ENCODE data around the gene RAB30. TPM values are rescaled to one million over a fixed set of nuclear protein-coding genes. Genes with fewer than 3 reads are reported as not detected.

RAB30 gene
- polyA plus RNA-seq, 1 donor from 2014 or later, result 36.4 TPM

DNA sequence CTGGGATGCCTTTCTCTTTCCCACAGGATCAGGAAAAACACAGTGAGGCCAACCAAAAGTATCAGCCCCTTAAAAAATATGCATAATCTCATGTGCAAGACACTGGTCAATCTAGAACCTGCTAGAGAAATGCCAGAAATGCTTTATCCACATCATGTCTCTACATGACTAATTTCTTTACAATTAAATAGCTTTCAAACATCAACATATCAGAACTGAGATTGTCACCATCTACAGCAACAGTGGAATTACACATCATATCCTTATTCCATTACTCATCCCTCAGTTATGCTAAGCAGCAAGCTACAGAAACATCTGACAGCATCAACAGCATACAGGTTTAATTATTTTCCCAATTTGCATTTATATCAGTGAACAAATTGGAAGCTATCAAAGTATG, 91.4 kb downstream of the RAB30 start:
- no peak overlapping the region for H3K4me3 ChIP-seq (ENCODE audit: low read length)
- no peaks in the 10 kb centered on the region for H3K79me2 ChIP-seq (replicated peaks; ENCODE audit: insufficient read depth, low read length)
- H3K27me3 ChIP-seq (ENCODE audit: insufficient read depth, low read depth, low read length), result no peaks in the 10 kb centered on the region
- no peaks in the 10 kb centered on the region for H3F3A ChIP-seq (ENCODE audit: insufficient read depth, low read length, poor library complexity, severe bottlenecking)
- no peaks in the 10 kb centered on the region for H3K9me3 ChIP-seq (ENCODE audit: low read length)
- no peaks in the 10 kb centered on the region for H4K20me1 ChIP-seq (ENCODE audit: insufficient read depth)
- H3K4me2 ChIP-seq (ENCODE audit: low read length), result no peak overlapping the region
- no peak overlapping the region for H3K27ac ChIP-seq (ENCODE audit: low read length)
- no peak for TF ChIP-seq EZH2 (IDR thresholded peaks at IDR 0.05; ENCODE audit: borderline replicate concordance, insufficient read depth, low read length, poor library complexity, severe bottlenecking)
- no peak for TF ChIP-seq EP300 (conservative IDR thresholded peaks at IDR 0.05; ENCODE audit: poor library complexity, severe bottlenecking)
- TF ChIP-seq RAD21 (conservative IDR thresholded peaks at IDR 0.05), result no peak
- TF ChIP-seq POLR2AphosphoS5 (IDR thresholded peaks at IDR 0.05), result no peak
- no peak overlapping the region for H2AFZ ChIP-seq (ENCODE audit: low read depth, low read length)
- no peaks in the 10 kb centered on the region for H3K9me2 ChIP-seq (ENCODE audit: insufficient read depth, low read length)
- peaks cover 9% of the 10 kb centered on the region for H3K36me3 ChIP-seq (ENCODE audit: insufficient read depth, low read length)
- no peak overlapping the region for H3K9ac ChIP-seq (ENCODE audit: low read length)

DNA sequence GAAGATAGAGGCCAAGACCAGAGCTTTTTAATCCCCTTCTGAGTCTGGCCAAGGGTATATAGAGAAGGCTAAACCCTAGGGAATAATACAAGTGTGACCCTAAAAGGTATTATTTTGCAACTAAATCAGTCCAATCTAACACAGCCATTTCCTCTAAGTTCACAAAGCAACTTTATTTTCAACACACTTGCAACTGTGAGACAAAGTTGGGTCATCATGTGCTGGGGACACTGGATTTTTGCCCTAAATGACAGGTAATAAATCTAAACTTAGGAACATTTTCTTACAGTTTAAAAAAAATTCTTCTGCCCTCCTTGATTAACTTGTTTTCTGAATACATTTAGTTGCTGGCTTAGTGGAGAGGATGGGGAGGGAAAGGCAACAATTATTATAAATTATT, 91.9 kb downstream of the RAB30 start:
- H3K27ac ChIP-seq (ENCODE audit: low read length), result no peak overlapping the region

More for the DNA sequence above, 91.9 kb downstream of the RAB30 start:
- Histone ChIP-seq H2AFZ (ENCODE audit: low read depth, low read length) (no peak overlapping the region), H3K36me3 (ENCODE audit: insufficient read depth, low read length) (peaks cover 9% of the 10 kb centered on the region), H3K9ac (ENCODE audit: low read length) (no peak overlapping the region), H3K79me2 (replicated peaks; ENCODE audit: insufficient read depth, low read length) (no peaks in the 10 kb centered on the region), H3K9me2 (ENCODE audit: insufficient read depth, low read length) (no peaks in the 10 kb centered on the region), H3K4me3 (ENCODE audit: low read length) (no peak overlapping the region), H3K9me3 (ENCODE audit: low read length) (no peaks in the 10 kb centered on the region), H3K4me2 (ENCODE audit: low read length) (no peak overlapping the region), H3K27me3 (ENCODE audit: insufficient read depth, low read depth, low read length) (no peaks in the 10 kb centered on the region), H3F3A (ENCODE audit: insufficient read depth, low read length, poor library complexity, severe bottlenecking) (no peaks in the 10 kb centered on the region), H4K20me1 (ENCODE audit: insufficient read depth) (no peaks in the 10 kb centered on the region)
- TF ChIP-seq POLR2AphosphoS5 (IDR thresholded peaks at IDR 0.05) (no peak), EZH2 (IDR thresholded peaks at IDR 0.05; ENCODE audit: borderline replicate concordance, insufficient read depth, low read length, poor library complexity, severe bottlenecking) (no peak), EP300 (conservative IDR thresholded peaks at IDR 0.05; ENCODE audit: poor library complexity, severe bottlenecking) (no peak), SMC3 (conservative IDR thresholded peaks at IDR 0.05; ENCODE audit: poor library complexity) (no peak), RAD21 (conservative IDR thresholded peaks at IDR 0.05) (no peak)
- TF ChIP-seq, protein P1, sequence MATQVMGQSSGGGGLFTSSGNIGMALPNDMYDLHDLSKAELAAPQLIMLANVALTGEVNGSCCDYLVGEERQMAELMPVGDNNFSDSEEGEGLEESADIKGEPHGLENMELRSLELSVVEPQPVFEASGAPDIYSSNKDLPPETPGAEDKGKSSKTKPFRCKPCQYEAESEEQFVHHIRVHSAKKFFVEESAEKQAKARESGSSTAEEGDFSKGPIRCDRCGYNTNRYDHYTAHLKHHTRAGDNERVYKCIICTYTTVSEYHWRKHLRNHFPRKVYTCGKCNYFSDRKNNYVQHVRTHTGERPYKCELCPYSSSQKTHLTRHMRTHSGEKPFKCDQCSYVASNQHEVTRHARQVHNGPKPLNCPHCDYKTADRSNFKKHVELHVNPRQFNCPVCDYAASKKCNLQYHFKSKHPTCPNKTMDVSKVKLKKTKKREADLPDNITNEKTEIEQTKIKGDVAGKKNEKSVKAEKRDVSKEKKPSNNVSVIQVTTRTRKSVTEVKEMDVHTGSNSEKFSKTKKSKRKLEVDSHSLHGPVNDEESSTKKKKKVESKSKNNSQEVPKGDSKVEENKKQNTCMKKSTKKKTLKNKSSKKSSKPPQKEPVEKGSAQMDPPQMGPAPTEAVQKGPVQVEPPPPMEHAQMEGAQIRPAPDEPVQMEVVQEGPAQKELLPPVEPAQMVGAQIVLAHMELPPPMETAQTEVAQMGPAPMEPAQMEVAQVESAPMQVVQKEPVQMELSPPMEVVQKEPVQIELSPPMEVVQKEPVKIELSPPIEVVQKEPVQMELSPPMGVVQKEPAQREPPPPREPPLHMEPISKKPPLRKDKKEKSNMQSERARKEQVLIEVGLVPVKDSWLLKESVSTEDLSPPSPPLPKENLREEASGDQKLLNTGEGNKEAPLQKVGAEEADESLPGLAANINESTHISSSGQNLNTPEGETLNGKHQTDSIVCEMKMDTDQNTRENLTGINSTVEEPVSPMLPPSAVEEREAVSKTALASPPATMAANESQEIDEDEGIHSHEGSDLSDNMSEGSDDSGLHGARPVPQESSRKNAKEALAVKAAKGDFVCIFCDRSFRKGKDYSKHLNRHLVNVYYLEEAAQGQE (IDR thresholded peaks at IDR 0.05; ENCODE audit: borderline replicate concordance), result no peak
- TF ChIP-seq, protein P2, sequence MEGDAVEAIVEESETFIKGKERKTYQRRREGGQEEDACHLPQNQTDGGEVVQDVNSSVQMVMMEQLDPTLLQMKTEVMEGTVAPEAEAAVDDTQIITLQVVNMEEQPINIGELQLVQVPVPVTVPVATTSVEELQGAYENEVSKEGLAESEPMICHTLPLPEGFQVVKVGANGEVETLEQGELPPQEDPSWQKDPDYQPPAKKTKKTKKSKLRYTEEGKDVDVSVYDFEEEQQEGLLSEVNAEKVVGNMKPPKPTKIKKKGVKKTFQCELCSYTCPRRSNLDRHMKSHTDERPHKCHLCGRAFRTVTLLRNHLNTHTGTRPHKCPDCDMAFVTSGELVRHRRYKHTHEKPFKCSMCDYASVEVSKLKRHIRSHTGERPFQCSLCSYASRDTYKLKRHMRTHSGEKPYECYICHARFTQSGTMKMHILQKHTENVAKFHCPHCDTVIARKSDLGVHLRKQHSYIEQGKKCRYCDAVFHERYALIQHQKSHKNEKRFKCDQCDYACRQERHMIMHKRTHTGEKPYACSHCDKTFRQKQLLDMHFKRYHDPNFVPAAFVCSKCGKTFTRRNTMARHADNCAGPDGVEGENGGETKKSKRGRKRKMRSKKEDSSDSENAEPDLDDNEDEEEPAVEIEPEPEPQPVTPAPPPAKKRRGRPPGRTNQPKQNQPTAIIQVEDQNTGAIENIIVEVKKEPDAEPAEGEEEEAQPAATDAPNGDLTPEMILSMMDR (IDR thresholded peaks at IDR 0.05; ENCODE audit: poor library complexity, severe bottlenecking), result no peak
